ENCODE measurements around the gene PCNT. TPM values are rescaled to one million over a fixed set of nuclear protein-coding genes. Genes with fewer than 3 reads are reported as not detected.

PCNT gene
- total and polyA plus RNA-seq, 2 of the 8 experiments (the other 6 are each of a cell fraction or from before 2014, with no cell fraction given), result 9.9 to 45.1 TPM

- no peak overlapping the region for H3K4me3 ChIP-seq (ENCODE audit: extremely low read depth in 1 of 4, insufficient read depth in 2 of 4, low read depth in 3 of 4, low read length in 4 of 4)
Observed at GRCh38 chr21:46406001-46406400, 82.0 kb downstream of the PCNT start.

More at GRCh38 chr21:46406001-46406400, 82.0 kb downstream of the PCNT start:
- peaks cover 3 to 10% (median 4%) of the 10 kb centered on the region in 4 experiments; a peak in 6 of 7 replicates for H3K4me1 ChIP-seq (replicated peaks in 1 of 4; ENCODE audit: control insufficient read depth in 3 of 4, insufficient read depth in 4 of 4, low read length in 3 of 4)
- TF ChIP-seq SP2 (IDR thresholded peaks at IDR 0.05; ENCODE audit: low read length) (no peak), ZNF274 (IDR thresholded peaks at IDR 0.05; ENCODE audit: borderline replicate concordance, extremely low read depth, low read length) (no peak)
- H3K56ac ChIP-seq (replicated peaks; ENCODE audit: insufficient read length, low read depth, low read length), result no peak overlapping the region
- H3K36me3 ChIP-seq (ENCODE audit: control insufficient read depth in 2 of 4, insufficient read depth in 4 of 4, low read length in 3 of 4), result peaks cover 4 to 23% (median 7%) of the 10 kb centered on the region in 4 experiments; a peak in 6 of 8 replicates
- no peak overlapping the region for H3K27ac ChIP-seq (ENCODE audit: low read depth, low read length)
- no peaks in the 10 kb centered on the region; the same call in 1 of the 2 replicates for H3K79me1 ChIP-seq (ENCODE audit: low read depth, low read length)
- H3K14ac ChIP-seq (ENCODE audit: insufficient read length), result no peak overlapping the region
- FAIRE-seq (no peak), DNase-seq (ENCODE audit: low read depth in 1 of 2, low spot score in 2 of 2) (no peak)
- 92% methylated on average over 8 of the region's 8 CpGs; no CpG with 5 or more reads in 1 of the 2 experiments for WGBS, 2 experiments (ENCODE audit: extremely low coverage in 1 of 2, insufficient coverage in 1 of 2, insufficient read length in 1 of 2, insufficient replicate concordance in 2 of 2, low coverage in 1 of 2, low lambda C conversion rate in 2 of 2, missing lambda C conversion rate in 1 of 2)
- POLR2A ChIA-PET (ENCODE audit: partially characterized antibody), result interaction anchor here (0.7 kb wide), 1 partner anchor 46 kb away, joined by 3 read pairs; no protein-coding TSS in a partner anchor
- no peaks in the 10 kb centered on the region for H3K79me2 ChIP-seq (ENCODE audit: control insufficient read depth in 1 of 2, insufficient read depth in 2 of 2, low read length in 2 of 2)
- no peak overlapping the region for H2BK5ac ChIP-seq (ENCODE audit: low read depth, low read length)
- H3K23me2 ChIP-seq (ENCODE audit: low read depth, low read length), result no peaks in the 10 kb centered on the region
- H4K20me1 ChIP-seq (replicated peaks in 1 of 2; ENCODE audit: control insufficient read depth in 1 of 2, insufficient read depth in 2 of 2, low read length in 2 of 2), result no peaks in the 10 kb centered on the region
- CTCF ChIA-PET (ENCODE audit: partially characterized antibody), result no interaction called here
- H2BK20ac ChIP-seq (ENCODE audit: low read length), result no peak overlapping the region
- H3K27me3 ChIP-seq (replicated peaks in 1 of 4; ENCODE audit: control insufficient read depth in 3 of 4, extremely low read depth in 1 of 4, insufficient read depth in 3 of 4, low read length in 3 of 4), result no peaks in the 10 kb centered on the region
- H3K23ac ChIP-seq (ENCODE audit: insufficient read length), result no peak overlapping the region
- H4K91ac ChIP-seq (replicated peaks; ENCODE audit: insufficient read length, low read length), result no peak overlapping the region
- no peak overlapping the region for H3K4me2 ChIP-seq (ENCODE audit: insufficient read depth in 1 of 2, low read depth in 2 of 2, low read length in 2 of 2)
- no peak overlapping the region for H2AFZ ChIP-seq (ENCODE audit: low read length)
- no peak overlapping the region for H2BK15ac ChIP-seq (ENCODE audit: low read length)
- no peak overlapping the region for H3K4ac ChIP-seq (replicated peaks; ENCODE audit: insufficient read length, low read depth, low read length)
- no peak overlapping the region for H2BK120ac ChIP-seq (replicated peaks; ENCODE audit: low read depth, low read length)
- H3K18ac ChIP-seq (ENCODE audit: extremely low read depth, low read length), result no peak overlapping the region
- no peak overlapping the region for H4K8ac ChIP-seq (ENCODE audit: extremely low read depth, insufficient read depth, low read length)
- H2BK12ac ChIP-seq (ENCODE audit: low read depth, low read length), result no peak overlapping the region
- H4K5ac ChIP-seq (ENCODE audit: insufficient read length, low read depth, low read length), result no peak overlapping the region
- H3K9me3 ChIP-seq (ENCODE audit: insufficient read depth in 2 of 2, low read depth in 1 of 2, low read length in 1 of 2), result no peaks in the 10 kb centered on the region; a peak in 1 of 4 replicates
- no peak overlapping the region for H3K9ac ChIP-seq (replicated peaks in 1 of 4; ENCODE audit: extremely low read depth in 1 of 4, low read depth in 3 of 4, low read length in 3 of 4)
- no peak overlapping the region for H2AK5ac ChIP-seq (ENCODE audit: low read depth, low read length)
